HTR-8/SVneo (cell line): ENCODE measurements around the gene ABHD2.
A peak's percentile ranks its signal among the peaks of the same experiment; 100 is the strongest.
"Not testable (repeated sequence)": the region's sequence is repeated elsewhere in the genome, so short reads cannot be mapped to it uniquely, and the experiment has no call there.

Experiments
- DNase-seq: peaks from one replicate; pipeline ENCODE4 v3.0.0; 2011; ENCODE audit warnings: low spot score, mixed read lengths; ENCODE audit not compliant: insufficient read length
- FAIRE-seq: peaks from 2 replicates; lab custom pipeline; 2011; peaks lifted over from hg19 to GRCh38; lab: Jason Lieb, UNC

ABHD2 gene, protein sequence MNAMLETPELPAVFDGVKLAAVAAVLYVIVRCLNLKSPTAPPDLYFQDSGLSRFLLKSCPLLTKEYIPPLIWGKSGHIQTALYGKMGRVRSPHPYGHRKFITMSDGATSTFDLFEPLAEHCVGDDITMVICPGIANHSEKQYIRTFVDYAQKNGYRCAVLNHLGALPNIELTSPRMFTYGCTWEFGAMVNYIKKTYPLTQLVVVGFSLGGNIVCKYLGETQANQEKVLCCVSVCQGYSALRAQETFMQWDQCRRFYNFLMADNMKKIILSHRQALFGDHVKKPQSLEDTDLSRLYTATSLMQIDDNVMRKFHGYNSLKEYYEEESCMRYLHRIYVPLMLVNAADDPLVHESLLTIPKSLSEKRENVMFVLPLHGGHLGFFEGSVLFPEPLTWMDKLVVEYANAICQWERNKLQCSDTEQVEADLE

DNA sequence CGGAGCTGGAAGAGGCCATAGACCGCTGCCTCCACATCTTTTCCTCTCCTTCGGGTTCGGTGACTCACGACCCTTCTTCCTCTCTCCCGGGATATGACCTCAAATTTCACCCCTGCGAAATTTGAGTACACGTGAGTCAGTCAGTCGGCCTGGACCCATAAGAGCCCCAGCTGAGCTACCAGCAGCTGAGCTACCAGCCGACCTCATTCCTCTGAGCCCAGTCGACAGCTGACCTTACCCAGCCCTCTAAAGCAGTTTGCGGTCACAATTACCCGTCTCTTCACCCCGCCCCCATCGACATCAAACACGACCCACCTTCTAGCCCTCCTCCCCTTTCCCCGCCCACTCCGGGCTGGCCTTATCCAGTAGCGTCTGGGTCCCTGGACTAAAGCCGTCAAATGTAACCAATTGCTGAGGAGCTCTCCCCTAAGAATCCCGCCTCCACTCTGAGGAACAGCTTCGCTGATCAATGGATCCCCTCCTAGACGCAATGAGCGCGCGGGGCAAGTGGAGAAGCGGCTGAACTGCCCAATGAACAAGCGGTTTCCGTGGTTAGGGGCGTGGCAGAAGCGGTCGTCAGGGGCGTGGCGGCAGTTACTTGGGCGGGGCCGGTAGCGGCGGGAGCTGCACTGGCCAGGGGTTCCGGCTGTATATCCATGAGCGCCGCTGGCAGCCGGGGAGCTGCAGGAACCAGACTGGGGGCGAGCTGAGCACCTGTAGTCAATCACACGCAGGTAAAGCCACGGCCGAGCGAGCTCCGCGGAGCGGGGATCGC, at the start of gene ABHD2:
Gene ABHD2 (plus strand): TSS at position 627 of the 775 bp plus-strand sequence. CDS start 27,872 bp downstream, outside the sequence.
- FAIRE-seq (peak; percentile 74), DNase-seq (peak; percentile 97)

DNA sequence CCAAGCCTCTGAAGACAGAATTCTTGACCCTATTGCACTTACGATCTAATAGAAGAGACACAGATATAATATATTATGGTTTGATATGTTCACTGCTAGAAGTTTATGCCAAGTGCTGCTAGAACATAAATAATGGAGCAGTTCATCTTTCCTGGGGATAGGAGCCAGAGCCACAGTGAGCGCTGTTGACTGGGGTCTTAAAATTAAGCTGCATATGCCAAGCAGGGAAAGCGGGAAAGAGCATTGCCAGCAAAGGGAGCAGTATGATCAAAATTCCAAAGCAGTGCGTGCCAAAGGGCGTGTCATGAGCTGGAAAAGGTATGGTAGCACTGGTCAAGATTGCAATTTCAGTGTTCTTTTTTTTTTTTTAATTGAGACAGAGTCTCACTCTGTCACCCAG, 49.1 kb upstream of the ABHD2 start:
- FAIRE-seq = no peak
- DNase-seq = no peak

DNA sequence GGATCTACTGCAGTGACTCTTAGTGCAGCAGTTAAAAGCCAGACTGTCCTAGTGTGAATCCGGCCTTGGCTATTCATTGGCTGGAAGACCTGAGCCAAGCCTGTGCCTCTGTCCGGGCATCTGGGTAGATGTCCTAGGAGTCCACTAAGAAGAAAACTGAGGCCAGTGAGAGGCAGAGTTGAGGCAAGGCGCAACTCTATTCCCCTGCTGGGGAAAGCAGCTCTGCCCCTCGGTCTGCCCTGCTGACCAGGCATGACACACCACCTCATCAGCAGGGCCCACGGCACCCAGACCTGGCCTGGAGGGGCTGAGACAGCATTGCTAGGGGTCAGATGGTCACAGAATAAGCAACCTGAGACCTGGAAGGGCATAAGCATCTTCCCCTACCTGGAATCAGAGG, 46.7 kb upstream of the ABHD2 start:
- DNase-seq = no peak
- no peak for FAIRE-seq

DNA sequence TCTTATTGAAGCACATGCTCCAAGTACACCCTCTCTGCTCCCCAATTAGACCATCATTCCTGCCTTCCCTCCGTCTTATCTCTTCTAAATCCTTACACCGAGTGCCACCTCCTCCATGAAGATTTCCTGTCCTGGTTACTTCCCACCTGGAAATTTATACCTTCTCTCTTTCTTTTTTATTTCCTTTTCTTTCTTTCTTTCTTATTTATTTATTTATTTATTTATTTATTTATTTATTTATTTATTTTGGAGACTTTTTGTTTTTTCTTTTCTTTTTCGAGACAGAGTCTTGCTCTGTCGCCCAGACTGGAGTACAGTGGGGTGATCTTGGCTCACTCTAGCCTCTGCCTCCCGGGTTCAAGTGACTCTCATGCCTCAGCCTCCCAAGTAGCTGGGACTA, 45.9 kb upstream of the ABHD2 start:
- DNase-seq (no peak), FAIRE-seq (no peak)

DNA sequence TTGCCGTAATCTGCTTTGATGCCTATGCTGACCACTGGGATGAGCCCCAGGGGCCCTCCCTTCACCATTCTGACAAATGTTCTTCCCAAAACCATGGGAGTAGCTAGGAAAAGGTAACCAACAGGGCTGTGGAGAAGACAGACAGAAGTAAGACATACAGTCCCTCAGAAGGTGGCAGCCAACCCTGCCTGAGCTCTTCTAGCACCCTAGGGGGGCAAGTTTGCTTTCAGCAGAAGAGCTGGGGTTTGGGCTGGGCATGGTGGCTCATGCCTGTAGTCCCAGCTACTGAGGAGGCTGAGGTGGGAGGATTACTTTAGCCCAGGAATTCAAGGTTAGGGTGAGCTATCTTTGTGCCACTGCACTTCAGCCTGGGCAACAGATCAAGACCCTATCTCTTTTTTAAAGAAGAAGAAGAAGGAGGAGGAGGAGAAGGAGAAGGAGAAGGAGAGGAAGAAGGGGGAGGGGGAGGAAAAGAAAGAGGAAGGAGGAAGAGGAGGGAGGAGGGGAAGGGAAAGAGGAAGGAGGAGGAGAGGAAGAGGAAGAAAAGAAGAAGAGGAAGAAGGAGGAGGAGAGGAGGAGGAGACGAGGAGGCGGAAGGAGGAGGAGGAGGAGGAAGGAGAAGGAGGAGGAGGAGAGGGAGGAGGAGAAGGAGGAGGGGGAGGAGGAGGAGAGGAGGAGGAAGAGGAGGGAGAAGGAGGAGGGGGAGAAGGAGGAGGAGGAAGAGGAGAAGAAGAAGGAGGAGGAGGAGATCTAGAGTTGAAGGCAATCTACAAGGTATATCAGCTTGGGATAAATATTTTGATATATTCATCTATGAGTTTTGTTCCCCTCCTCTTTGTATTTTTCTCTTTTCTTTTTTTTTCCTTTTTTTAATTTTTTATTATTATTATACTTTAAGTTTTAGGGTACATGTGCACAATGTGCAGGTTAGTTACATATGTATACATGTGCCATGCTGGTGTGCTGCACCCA, 44.9 kb upstream of the ABHD2 start:
- DNase-seq (no peak), FAIRE-seq (no peak)

DNA sequence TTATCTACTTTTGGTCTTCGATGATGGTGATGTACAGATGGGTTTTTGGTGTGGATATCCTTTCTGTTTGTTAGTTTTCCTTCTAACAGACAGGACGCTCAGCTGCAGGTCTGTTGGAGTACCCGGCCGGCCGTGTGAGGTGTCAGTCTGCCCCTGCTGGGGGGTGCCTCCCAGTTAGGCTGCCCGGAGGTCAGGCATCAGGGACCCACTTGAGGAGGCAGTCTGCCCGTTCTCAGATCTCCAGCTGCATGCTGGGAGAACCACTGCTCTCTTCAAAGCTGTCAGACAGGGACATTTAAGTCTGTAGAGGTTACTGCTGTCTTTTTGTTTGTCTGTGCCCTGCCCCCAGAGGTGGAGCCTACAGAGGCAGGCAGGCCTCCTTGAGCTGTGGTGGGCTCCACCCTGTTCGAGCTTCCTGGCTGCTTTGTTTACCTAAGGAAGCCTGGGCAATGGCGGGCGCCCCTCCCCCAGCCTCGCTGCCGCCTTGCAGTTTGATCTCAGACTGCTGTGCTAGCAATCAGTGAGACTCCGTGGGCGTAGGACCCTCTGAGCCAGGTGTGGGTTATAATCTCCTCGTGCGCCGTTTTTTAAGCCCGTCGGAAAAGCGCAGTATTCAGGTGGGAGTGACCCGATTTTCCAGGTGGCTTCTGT, 39.1 kb upstream of the ABHD2 start:
- not testable (repeated sequence) for DNase-seq, FAIRE-seq

DNA sequence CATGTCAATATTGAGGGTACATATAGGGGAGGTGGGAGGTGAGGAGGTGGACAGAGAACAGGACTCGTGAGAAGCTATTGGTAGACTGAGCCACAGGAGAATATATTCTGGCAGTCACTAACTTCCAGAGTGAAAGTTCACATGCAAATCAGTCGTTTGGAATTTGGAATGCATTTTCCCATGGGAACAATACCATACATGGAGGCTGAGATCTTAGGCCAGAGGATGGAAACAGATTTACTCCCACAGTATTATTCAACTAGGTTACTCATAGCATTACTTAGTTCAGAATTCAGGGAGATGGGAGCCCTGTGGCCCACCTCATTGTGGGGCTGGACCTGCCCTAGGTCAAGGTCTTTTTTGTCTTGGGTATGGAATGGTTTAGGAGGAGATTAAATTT, 36.4 kb upstream of the ABHD2 start:
- no peak for DNase-seq
- no peak for FAIRE-seq

DNA sequence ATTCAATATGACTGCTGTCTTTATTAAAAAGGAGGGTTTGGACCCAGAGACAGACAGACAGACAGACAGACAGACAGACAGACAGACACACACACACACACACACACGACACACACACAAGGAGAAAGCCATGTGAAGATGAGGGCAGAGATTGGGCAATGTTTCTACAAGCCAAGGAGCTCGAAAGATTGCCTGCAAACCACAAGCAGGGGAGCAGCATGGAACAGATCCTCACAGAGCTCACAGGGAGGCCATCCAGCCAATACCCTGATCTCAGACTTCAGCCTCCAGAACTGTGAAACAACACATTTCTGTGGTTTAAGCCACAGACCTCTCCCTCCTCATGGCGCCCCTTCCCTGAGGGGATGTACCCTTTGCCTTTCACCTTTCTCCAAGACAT, 35.8 kb upstream of the ABHD2 start:
- DNase-seq = no peak
- FAIRE-seq = no peak

DNA sequence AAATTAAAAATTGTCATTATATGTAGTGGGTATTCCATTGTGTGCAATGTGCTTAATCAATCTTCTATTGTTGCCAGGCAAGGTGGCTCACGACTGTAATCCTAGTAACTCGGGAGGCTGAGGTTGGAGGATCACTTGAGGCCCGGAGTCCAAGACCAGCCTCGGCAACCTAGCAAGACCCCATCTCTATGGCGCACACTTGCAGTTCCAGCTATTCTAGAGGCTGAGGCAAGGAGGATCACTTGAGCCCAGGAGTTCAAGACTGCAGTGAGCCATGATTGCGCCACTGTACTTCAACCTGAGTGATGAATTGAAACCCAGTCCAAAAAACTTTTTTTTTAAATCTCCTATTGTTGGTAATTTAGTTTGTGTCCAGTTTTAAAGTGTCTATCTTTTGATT, 33.4 kb upstream of the ABHD2 start:
- DNase-seq (no peak), FAIRE-seq (no peak)

DNA sequence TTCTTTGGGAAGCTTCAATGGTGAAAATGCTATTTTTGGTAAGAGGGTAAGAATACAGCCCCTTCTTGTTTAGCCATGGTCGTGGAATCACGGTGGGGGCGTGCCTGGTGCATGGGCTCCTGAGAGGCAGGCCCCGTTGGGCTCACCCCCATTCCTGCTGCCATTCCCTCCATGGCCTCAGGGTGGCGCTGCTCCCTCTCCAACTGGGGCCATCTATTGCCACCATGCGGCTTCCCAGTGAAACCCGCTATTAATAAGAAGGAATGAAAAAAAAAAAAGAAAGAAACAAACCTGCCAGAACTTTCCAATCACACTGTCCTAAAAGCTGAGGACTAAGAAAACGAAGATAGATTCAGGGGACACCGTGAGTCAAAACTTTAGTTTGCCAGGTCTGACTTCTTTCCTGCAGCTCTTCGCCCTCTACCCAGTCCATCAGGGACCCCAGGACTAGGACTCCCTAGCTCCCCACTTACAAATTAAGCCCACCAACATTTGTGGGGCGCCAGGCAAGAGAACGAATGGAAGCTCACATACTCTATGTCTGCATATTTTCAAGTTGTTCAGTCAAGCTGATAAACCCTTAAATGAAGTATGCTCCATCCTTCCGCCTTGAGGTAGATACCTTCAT, 30.6 kb upstream of the ABHD2 start:
- DNase-seq (peak; percentile 79), FAIRE-seq (no peak)

DNA sequence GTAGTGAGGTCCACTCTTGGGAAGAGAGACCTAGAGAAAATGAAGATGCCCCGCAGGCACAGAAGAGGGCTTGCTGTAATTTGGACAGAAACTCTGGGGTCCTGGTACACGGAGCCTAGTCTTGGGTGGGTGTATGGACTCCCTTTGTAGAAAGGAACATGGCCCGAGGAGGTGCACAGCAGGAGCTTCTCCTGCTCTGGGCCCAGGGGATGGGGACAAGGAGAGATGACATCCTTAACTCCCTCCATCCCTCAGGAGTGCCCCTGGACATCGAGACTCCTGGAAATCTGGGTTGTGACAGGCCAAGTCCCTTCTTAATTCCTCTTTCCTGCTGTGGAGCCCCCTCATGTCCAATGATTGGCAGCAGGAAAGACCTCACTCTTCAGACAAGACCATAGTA, 29.9 kb upstream of the ABHD2 start:
- FAIRE-seq = no peak

DNA sequence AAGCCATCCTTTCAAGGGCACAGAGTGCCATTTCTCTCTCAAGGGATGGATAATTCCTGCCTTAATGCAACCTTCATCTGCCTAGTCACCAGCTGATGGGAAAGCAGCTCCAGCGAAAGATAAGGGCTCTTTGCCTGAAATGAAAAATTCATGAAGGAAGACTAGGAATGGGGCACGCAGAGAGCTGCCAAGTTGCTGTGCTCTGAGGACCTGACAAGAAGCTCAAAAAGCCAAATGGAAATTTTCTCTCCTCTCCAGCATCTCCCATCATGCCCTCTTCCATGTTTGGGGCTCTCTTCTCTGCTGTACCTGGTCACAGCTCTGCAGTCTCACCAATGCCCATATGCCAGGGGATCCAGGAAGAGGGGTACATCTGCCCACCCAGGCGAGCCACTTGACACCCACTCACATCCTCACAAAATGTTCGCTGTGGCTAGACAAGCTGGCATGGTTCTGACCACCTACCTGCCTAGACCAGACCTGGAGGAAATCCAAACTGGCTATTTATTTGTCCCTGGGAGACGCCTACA, 29.3 kb upstream of the ABHD2 start:
- no peak for FAIRE-seq
- no peak for DNase-seq

More for the DNA sequence above, 29.9 kb upstream of the ABHD2 start:
- no peak for DNase-seq

DNA sequence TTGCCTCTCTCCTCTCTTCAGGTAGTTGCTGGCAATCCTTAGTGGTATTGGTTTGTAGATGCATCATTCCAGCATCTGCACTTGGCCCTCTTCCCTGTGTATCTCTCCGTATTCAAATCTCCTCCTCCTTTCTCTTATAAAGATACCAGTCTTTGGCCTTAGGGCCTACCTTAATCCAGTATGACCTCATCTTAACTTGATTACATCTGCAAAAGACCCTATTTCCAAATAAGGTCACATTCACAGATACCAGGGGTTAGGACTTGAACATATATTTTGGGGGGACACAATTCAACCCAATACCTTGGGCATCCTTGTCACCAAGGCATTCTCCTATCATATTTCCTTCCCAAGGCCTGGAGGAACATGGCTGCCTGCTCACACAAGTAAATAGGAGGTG, 22.0 kb upstream of the ABHD2 start:
- FAIRE-seq = no peak
- DNase-seq = no peak

DNA sequence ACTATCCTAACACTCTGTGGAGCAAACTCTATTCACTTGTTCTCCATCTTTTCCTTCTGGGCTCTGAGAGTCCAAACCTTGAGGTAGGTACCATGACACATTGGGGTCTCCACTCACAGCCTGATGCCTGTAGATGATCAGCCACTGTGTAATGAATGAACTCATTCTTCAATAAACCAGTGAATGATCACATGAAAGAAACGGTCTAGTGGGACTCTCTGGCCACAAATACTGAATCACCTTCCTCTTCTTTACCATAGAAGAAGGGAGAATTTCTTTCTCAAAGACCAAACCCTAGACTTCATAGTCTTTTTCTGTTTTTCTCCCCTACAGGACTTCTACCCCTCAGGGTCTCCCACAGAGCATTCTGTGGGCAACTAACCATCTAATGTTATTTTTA, 20.5 kb upstream of the ABHD2 start:
- FAIRE-seq (no peak), DNase-seq (no peak)

DNA sequence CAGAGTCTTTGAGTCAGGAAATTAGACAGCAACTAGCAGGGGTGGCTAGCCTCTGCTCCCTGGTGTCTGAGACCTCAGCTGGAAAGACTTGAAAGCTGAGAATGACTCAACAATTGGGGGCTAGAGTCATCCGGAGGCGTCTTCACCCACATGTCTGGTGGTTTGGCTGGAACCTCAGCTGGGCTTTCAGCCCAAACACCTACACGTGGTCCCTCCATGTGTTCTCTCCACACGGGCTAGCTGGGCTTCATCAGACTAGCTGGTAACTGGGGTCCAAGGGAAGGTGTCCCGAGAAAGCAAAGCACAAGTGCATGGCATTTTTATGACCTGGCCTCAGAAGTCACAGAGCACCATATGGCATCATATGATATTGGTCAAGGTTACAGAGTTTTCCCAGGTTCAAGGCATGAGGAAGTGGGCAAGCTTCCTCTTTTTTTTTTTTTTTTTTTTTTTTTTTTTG, 19.9 kb upstream of the ABHD2 start:
- FAIRE-seq (no peak), DNase-seq (peak; percentile 34)

DNA sequence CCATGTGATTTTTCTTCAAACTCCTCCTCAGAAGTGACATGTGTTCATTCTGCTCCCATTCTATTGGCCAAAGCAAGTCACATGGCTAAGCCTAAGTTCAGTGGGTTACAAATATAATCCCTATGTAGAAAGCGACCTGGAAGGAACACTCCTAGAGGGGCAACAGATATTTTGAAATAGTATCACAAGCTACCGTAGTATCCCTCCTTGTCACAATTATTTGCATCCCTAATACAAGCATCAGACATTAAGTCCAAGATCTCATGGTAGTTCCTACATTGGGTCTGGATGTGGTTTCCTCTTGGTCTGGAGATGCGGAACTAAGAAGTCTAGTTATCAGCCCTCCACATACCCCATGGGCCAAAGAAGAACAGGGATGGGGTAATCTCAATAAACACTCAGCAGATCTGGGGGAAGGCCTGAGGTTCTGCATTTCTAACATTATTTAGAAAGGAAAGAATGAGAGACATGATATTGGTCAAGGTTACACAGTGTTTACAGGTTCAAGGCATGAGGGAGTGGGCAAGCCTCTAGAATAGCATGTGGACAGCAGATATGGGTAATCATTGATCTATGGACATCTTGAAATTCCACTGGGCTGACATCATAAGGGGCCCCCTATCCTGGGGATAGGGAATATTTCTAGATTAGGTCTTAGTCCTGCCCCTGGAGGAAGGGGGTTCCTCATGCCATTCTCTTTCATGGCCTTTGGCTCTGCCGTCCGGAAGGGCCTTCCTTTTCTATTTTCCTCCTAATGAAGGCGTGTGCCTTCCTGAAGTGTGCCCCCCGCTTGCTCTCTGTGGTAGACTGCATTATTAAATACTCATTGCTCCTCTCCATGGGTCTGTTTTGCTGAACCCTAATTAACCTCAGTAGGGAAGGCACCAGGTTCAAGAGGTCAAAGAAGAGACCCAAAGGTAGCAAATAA, 17.8 kb upstream of the ABHD2 start:
- DNase-seq (no peak), FAIRE-seq (no peak)

DNA sequence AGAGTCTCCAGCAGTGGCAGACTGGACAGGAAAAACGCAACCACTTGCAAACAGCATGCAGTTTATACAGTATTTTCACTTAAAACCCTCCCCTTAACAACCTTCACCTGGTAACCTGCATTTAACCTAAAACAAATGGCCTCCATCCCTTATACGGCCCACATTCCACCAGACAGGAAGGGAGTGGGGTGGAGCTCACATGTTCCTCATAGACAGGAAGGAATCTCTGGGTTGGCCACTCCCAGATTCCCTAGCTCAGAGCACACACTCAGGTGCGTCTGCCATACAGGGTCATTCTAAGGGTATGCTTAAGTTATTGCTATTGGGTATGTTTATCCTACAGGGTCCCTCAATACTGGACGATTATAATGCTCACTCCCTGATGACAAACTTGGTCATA, 16.8 kb upstream of the ABHD2 start:
- no peak for FAIRE-seq
- DNase-seq = no peak

DNA sequence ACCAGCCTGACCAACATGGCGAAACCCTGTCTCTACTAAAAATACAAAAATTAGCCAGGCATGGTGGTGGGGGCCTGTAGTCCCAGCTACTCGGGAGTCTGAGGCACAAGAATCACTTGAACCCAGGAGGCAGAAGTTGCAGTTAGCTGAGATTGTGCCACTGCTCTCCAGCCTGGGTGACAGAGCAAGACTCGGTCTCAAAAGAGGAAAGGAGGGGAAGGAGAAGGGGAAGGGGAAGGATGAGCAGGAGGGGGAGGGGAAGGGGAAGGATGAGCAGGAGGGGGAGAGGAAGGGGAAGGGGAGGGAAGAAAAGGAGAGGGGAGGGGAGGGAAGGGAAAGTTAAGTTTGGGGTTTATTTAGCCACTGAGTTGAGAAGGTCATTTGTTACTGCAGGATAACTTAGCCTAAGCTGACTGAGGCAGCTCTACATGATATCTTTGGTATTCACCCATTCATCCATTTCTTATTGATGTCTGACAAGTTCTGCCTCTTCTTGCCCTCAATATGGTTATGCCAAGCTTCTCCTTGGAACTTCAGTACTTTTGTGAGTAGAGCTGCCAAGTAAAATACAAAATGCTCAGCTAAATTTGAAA, 15.9 kb upstream of the ABHD2 start:
- no peak for FAIRE-seq

More for the DNA sequence above, 15.9 kb upstream of the ABHD2 start:
- no peak for DNase-seq
